ENCODE results near the gene COX6A1.
"Not testable (repeated sequence)": the region's sequence is repeated elsewhere in the genome, so short reads cannot be mapped to it uniquely, and the experiment has no call there.

Gene COX6A1

DNA sequence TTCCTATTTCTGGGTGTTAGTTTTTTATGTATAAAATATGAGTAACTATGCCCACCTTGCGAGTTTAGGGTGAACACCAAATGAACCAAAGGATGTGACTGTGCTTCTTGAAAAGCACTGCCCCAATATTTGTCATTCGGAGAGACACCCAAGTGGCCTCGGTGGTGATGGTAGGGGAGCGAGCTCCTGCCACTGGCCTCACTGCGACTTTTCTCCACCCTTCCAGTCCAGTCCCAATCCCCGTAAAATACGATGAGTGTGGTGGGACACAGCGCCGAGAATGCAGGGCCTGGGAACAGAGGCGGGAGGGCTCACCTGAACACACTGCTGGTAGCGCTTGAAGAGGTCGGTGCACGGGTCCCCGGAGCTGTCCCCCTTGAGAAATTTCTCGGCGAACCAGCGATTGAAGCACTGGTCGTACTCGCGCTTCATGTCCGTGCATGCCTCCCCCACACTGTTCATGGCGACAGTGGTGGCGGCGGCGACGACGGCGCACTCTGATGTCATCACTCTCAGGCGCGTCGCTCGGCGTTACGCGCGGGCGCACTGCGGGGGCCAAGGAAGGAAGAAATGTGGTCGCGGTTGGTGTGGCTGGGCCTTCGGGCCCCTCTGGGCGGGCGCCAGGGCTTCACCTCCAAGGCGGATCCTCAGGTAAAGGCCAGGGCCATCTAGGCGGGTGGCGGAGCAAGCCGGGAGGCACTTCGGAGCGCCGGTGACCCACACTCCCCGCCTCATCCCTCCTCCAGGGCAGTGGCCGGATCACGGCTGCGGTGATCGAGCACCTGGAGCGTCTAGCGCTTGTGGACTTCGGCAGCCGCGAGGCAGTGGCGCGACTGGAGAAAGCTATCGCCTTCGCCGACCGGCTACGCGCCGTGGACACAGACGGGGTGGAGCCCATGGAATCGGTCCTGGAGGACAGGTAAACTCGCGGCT, 8.3 kb downstream of the COX6A1 start, which contains the start of the genes GATC and TRIAP1:
Gene GATC, plus strand, starts transcription at position 534 of the 933 bp plus-strand sequence. Its CDS starts 37 bp downstream, at position 571.
Gene TRIAP1, minus strand, starts transcription at position 474 of the 933 bp plus-strand sequence. Its CDS starts 12 bp downstream, at position 462.
- Mint-ChIP-seq H3K36me3 (ENCODE audit: low read depth) (peaks cover 30% of the 10 kb centered on the region), H3K27me3 (ENCODE audit: low read depth) (no peaks in the 10 kb centered on the region), H3K27ac (peak within 1 kb of the TSS; percentile 92), H3K4me1 (ENCODE audit: low read depth) (peaks cover 23% of the 10 kb centered on the region), H3K4me3 (peak within 1 kb of the TSS; percentile 96), H3K9me3 (no peaks in the 10 kb centered on the region)

GRCh38 chr12:120446844-120447178, 8.9 kb downstream of the COX6A1 start:
- not testable (repeated sequence) for H3K9me3 Mint-ChIP-seq; H3K27me3 Mint-ChIP-seq (ENCODE audit: low read depth)
- Mint-ChIP-seq H3K4me1 (ENCODE audit: low read depth) (peaks cover 23% of the 10 kb centered on the region), H3K27ac (peak overlapping the region; percentile 92), H3K4me3 (peak overlapping the region; percentile 96), H3K36me3 (ENCODE audit: low read depth) (peaks cover 25% of the 10 kb centered on the region)

- H3K27me3 Mint-ChIP-seq (ENCODE audit: low read depth) = no peaks in the 10 kb centered on the region
- H3K27ac Mint-ChIP-seq = peak overlapping the region; percentile 49
- H3K36me3 Mint-ChIP-seq (ENCODE audit: low read depth) = peaks cover 25% of the 10 kb centered on the region
- no peaks in the 10 kb centered on the region for H3K9me3 Mint-ChIP-seq
- peaks cover 23% of the 10 kb centered on the region for H3K4me1 Mint-ChIP-seq (ENCODE audit: low read depth)
- peak overlapping the region; percentile 96 for H3K4me3 Mint-ChIP-seq
Observed at GRCh38 chr12:120447992-120448391, 10.1 kb downstream of the COX6A1 start.

DNA sequence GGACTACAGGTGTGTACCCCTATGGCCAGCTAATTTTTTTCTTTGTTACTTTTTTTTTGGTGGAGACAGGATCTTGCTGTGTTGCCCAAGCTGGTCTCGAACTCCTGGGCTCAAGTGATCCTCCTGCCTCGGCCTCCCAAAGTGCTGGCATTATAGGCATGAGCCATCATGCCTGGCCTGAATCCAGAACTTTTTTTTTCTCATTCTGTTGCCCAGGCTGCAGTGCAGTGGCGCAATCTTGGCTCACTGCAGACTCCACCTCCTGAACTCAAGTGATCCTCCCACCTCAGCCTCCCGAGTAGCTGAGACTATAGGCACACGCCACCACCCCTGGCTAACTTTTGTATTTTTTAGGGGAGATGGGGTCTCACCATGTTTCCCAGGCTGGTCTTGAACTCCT, 14.6 kb downstream of the COX6A1 start:
- peaks cover 23% of the 10 kb centered on the region for H3K36me3 Mint-ChIP-seq (ENCODE audit: low read depth)
- H3K4me1 Mint-ChIP-seq (ENCODE audit: low read depth) = peaks cover 15% of the 10 kb centered on the region
- not testable (repeated sequence) for H3K27me3 Mint-ChIP-seq (ENCODE audit: low read depth); H3K9me3 Mint-ChIP-seq; H3K27ac Mint-ChIP-seq; H3K4me3 Mint-ChIP-seq

DNA sequence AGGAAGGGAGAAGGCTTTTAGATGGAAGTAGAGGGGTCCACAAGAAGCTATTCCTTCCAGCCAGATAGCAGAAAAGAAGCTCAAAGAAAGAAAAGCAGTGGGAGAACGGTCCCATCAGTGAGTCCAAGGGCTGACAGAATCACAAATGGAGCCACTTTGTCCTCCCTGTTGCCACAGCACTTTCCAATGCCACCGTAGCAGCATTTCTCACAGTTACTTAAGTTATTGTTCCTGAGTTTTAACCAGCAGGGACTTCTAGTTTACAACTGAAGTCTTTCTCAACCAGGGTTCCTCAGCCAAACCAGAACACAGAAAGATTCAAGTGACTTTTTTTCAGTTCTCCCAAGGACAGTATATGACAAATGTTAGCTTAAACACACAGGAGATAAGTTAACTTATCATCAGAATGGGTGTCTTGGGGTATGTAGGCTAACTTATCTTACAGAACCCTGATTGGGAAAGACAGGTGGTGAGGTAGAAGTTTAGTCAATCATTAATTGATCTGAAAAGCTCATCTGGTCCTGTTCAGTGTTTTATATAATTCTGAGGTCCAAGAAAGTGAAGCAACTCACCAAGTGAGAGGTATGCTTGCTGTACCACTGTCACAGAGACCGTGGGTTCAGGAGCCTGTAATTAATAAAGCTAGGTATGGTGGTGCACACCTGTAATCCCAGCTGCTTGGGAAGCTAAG, 15.3 kb downstream of the COX6A1 start:
- no peaks in the 10 kb centered on the region for H3K9me3 Mint-ChIP-seq
- H3K4me3 Mint-ChIP-seq = no peak overlapping the region
- peaks cover 10% of the 10 kb centered on the region for H3K4me1 Mint-ChIP-seq (ENCODE audit: low read depth)
- peaks cover 23% of the 10 kb centered on the region for H3K36me3 Mint-ChIP-seq (ENCODE audit: low read depth)
- no peaks in the 10 kb centered on the region for H3K27me3 Mint-ChIP-seq (ENCODE audit: low read depth)
- H3K27ac Mint-ChIP-seq = no peak overlapping the region

- peak overlapping the region; percentile 11 for H3K27ac Mint-ChIP-seq
- H3K4me3 Mint-ChIP-seq = no peak overlapping the region
- peaks cover 23% of the 10 kb centered on the region for H3K36me3 Mint-ChIP-seq (ENCODE audit: low read depth)
- no peaks in the 10 kb centered on the region for H3K27me3 Mint-ChIP-seq (ENCODE audit: low read depth)
- peaks cover 10% of the 10 kb centered on the region for H3K4me1 Mint-ChIP-seq (ENCODE audit: low read depth)
- no peaks in the 10 kb centered on the region for H3K9me3 Mint-ChIP-seq
Observed at GRCh38 chr12:120453977-120454376, 16.1 kb downstream of the COX6A1 start.

- H3K36me3 Mint-ChIP-seq (ENCODE audit: low read depth) = peaks cover 29% of the 10 kb centered on the region
- H3K4me1 Mint-ChIP-seq (ENCODE audit: low read depth) = peaks cover 7% of the 10 kb centered on the region
- H3K27me3 Mint-ChIP-seq (ENCODE audit: low read depth) = no peaks in the 10 kb centered on the region
- no peak overlapping the region for H3K27ac Mint-ChIP-seq
- no peaks in the 10 kb centered on the region for H3K9me3 Mint-ChIP-seq
- no peak overlapping the region for H3K4me3 Mint-ChIP-seq
Observed at GRCh38 chr12:120455302-120455701, 17.4 kb downstream of the COX6A1 start.

DNA sequence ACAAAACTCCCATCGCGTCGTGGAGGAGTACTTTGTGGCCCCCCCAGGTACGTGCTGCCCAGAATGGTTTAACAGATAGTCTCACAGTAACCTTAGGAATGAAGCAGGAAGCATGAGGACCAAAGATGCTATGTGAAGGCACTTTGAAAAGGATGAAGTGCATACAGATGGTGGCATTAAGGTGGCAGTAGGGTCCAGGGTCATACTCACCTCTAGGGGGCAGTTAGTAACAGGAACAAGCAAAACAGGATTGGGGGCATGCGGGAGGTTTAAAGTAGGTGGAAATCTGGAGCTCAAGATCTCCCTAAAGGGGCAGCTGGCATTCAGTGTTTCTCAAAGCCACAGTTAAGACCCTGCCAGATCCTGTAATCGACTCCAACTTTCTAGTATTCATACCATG, 19.2 kb downstream of the COX6A1 start:
- Mint-ChIP-seq H3K36me3 (ENCODE audit: low read depth) (peaks cover 38% of the 10 kb centered on the region), H3K27ac (no peak overlapping the region), H3K9me3 (no peaks in the 10 kb centered on the region), H3K4me1 (ENCODE audit: low read depth) (peaks cover 7% of the 10 kb centered on the region), H3K27me3 (ENCODE audit: low read depth) (no peaks in the 10 kb centered on the region), H3K4me3 (no peak overlapping the region)

DNA sequence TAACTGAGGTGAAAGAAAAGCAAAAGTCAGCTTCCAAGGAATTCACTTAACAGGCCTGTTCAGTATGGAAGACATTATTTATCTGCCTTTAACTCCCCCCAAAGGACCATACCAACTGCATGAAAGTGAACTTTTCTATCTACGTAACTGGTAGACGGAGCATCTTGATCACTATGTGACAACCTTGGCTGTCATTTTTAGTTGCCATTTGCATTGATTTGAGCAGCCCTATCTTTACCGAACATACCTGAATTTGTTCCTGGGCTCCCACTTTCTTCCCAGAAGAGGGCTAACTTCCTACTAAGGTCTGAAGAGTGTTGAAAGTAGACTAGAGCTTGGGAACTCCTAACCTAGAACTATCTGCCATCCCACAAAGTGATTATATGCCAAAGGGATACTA, 22.2 kb downstream of the COX6A1 start:
- no peaks in the 10 kb centered on the region for H3K27me3 Mint-ChIP-seq (ENCODE audit: low read depth)
- peaks cover 5% of the 10 kb centered on the region for H3K4me1 Mint-ChIP-seq (ENCODE audit: low read depth)
- no peak overlapping the region for H3K27ac Mint-ChIP-seq
- H3K4me3 Mint-ChIP-seq = no peak overlapping the region
- no peaks in the 10 kb centered on the region for H3K9me3 Mint-ChIP-seq
- H3K36me3 Mint-ChIP-seq (ENCODE audit: low read depth) = peaks cover 60% of the 10 kb centered on the region

- Mint-ChIP-seq H3K36me3 (ENCODE audit: low read depth) (peaks cover 55% of the 10 kb centered on the region), H3K27ac (no peak overlapping the region), H3K4me3 (no peak overlapping the region)
Observed at GRCh38 chr12:120462099-120462640, 24.3 kb downstream of the COX6A1 start.

GRCh38 chr12:120463712-120464111, 25.8 kb downstream of the COX6A1 start:
- Mint-ChIP-seq H3K4me3 (no peak overlapping the region), H3K36me3 (ENCODE audit: low read depth) (peaks cover 52% of the 10 kb centered on the region), H3K27me3 (ENCODE audit: low read depth) (no peaks in the 10 kb centered on the region), H3K4me1 (ENCODE audit: low read depth) (peaks cover 15% of the 10 kb centered on the region), H3K9me3 (no peaks in the 10 kb centered on the region), H3K27ac (no peak overlapping the region)

More at GRCh38 chr12:120462099-120462640, 24.3 kb downstream of the COX6A1 start:
- Mint-ChIP-seq H3K27me3 (ENCODE audit: low read depth) (no peaks in the 10 kb centered on the region), H3K4me1 (ENCODE audit: low read depth) (peaks cover 13% of the 10 kb centered on the region), H3K9me3 (no peaks in the 10 kb centered on the region)

GRCh38 chr12:120465756-120466155, 27.8 kb downstream of the COX6A1 start:
- Mint-ChIP-seq H3K27me3 (ENCODE audit: low read depth) (no peaks in the 10 kb centered on the region), H3K27ac (no peak overlapping the region), H3K9me3 (no peaks in the 10 kb centered on the region), H3K36me3 (ENCODE audit: low read depth) (peaks cover 40% of the 10 kb centered on the region), H3K4me1 (ENCODE audit: low read depth) (peaks cover 19% of the 10 kb centered on the region), H3K4me3 (no peak overlapping the region)

GRCh38 chr12:120466560-120467315, 28.8 kb downstream of the COX6A1 start:
- H3K4me1 Mint-ChIP-seq (ENCODE audit: low read depth) = peaks cover 23% of the 10 kb centered on the region
- no peaks in the 10 kb centered on the region for H3K27me3 Mint-ChIP-seq (ENCODE audit: low read depth)
- H3K36me3 Mint-ChIP-seq (ENCODE audit: low read depth) = peaks cover 37% of the 10 kb centered on the region
- no peaks in the 10 kb centered on the region for H3K9me3 Mint-ChIP-seq
- no peak overlapping the region for H3K4me3 Mint-ChIP-seq
- no peak overlapping the region for H3K27ac Mint-ChIP-seq

DNA sequence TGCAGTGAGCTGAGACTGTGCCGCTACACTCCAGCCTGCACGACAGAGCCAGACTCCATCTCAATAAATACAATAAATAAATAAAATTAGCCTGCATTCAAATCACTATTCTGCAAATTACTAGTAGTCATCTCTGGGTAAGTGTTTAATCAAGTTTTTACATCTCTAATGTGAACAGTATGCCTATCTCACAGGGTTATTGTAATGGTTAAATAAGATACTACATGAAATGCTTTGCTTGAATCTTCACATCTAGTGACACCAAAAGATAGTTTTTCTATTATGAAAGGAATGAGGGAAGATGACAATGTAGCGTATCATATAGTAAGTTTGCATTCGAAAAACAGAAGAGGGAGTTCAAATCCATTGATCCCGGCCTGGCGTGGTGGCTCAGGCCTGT, 29.5 kb downstream of the COX6A1 start:
- Mint-ChIP-seq H3K36me3 (ENCODE audit: low read depth) (peaks cover 30% of the 10 kb centered on the region), H3K27ac (no peak overlapping the region), H3K4me3 (peak overlapping the region; percentile 87), H3K9me3 (no peaks in the 10 kb centered on the region), H3K4me1 (ENCODE audit: low read depth) (peaks cover 23% of the 10 kb centered on the region), H3K27me3 (ENCODE audit: low read depth) (no peaks in the 10 kb centered on the region)
